Mesenchymal stem cell (in vitro differentiated cells and primary cell): Measurements from ENCODE around the gene FRMD4B.
A peak's percentile ranks its signal among the peaks of the same experiment; 100 is the strongest.

Experiments
- DNase-seq: peaks from one replicate; pipeline ENCODE4 v3.0.0-alpha.2; 2013
- H2AFZ ChIP-seq: one replicate; pipeline ENCODE4 v1.6.1; 2013; ENCODE audit warnings: low read depth, mild to moderate bottlenecking, control low read depth, inconsistent platforms, low read length, moderate library complexity
- H2AK5ac ChIP-seq: 2 replicates; pipeline ENCODE4 v1.6.1; 2013; ENCODE audit warnings: low read length, moderate library complexity, mild to moderate bottlenecking, inconsistent platforms; ENCODE audit not compliant: severe bottlenecking
- H2BK120ac ChIP-seq: one replicate; pipeline ENCODE4 v1.6.1; 2013; ENCODE audit warnings: low read depth, mild to moderate bottlenecking, inconsistent platforms, low read length, moderate library complexity
- H2BK12ac ChIP-seq, 2 experiments: one replicate each; pipeline ENCODE4 v1.6.1; 2013; ENCODE audit warnings: inconsistent platforms in 2 of 2, low read length in 2 of 2, mild to moderate bottlenecking in 2 of 2, moderate library complexity in 2 of 2, control low read depth in 1 of 2
- H2BK15ac ChIP-seq: one replicate; pipeline ENCODE4 v1.6.1; 2013; ENCODE audit warnings: mild to moderate bottlenecking, low read depth, inconsistent platforms; ENCODE audit not compliant: poor library complexity, severe bottlenecking
- H2BK5ac ChIP-seq: 2 replicates; pipeline ENCODE4 v1.6.1; 2013; ENCODE audit warnings: low read depth, mild to moderate bottlenecking, low read length, control low read depth, inconsistent platforms; ENCODE audit not compliant: poor library complexity, severe bottlenecking
- H3K14ac ChIP-seq, 2 experiments: one replicate each; pipeline ENCODE4 v1.6.1; 2013; ENCODE audit warnings: inconsistent platforms in 2 of 2, low read length in 2 of 2, control low read depth in 1 of 2, mild to moderate bottlenecking in 1 of 2, moderate library complexity in 1 of 2
- H3K18ac ChIP-seq, 2 experiments: one replicate each; pipeline ENCODE4 v1.6.1; 2013; ENCODE audit warnings: inconsistent platforms in 2 of 2, low read length in 2 of 2, control low read depth in 1 of 2, low read depth in 1 of 2, mild to moderate bottlenecking in 1 of 2
- H3K23ac ChIP-seq, 2 experiments: one replicate each; pipeline ENCODE4 v1.6.1; 2013; ENCODE audit warnings: inconsistent platforms in 2 of 2, low read length in 2 of 2, mild to moderate bottlenecking in 2 of 2, moderate library complexity in 2 of 2, control low read depth in 1 of 2
- H3K27ac ChIP-seq: 2 replicates; pipeline ENCODE4 v1.5.1; 2013; ENCODE audit warnings: mild to moderate bottlenecking, moderate library complexity, low read length, control low read depth, inconsistent platforms; ENCODE audit not compliant: poor library complexity, severe bottlenecking
- H3K27me3 ChIP-seq, 2 experiments: 2 replicates each; pipeline versions ENCODE4 v1.6.1 to v1.7.0; 2013; ENCODE audit warnings: low read length in 2 of 2, mild to moderate bottlenecking in 2 of 2, moderate library complexity in 2 of 2, control low read depth in 1 of 2, inconsistent platforms in 1 of 2; ENCODE audit not compliant: control insufficient read depth in 1 of 2, insufficient read depth in 1 of 2
- H3K36me3 ChIP-seq, 2 experiments: 2 replicates each; pipeline versions ENCODE4 v1.6.1 to v1.7.0; 2013; ENCODE audit warnings: low read length in 2 of 2, control low read depth in 1 of 2, inconsistent platforms in 1 of 2, low read depth in 1 of 2, mild to moderate bottlenecking in 1 of 2; ENCODE audit not compliant: insufficient read depth in 2 of 2, control insufficient read depth in 1 of 2
- H3K4ac ChIP-seq, 2 experiments: one replicate each; pipeline ENCODE4 v1.6.1; 2013; ENCODE audit warnings: inconsistent platforms in 2 of 2, low read length in 2 of 2, mild to moderate bottlenecking in 2 of 2, moderate library complexity in 2 of 2, control low read depth in 1 of 2, low read depth in 1 of 2
- H3K4me1 ChIP-seq: 2 replicates; pipeline ENCODE4 v1.6.1; 2013; ENCODE audit warnings: low read depth, low read length, control low read depth; ENCODE audit not compliant: control insufficient read depth, insufficient read depth
- H3K4me2 ChIP-seq: 2 replicates; pipeline ENCODE4 v1.6.1; 2013; ENCODE audit warnings: low read length, mild to moderate bottlenecking, inconsistent platforms; ENCODE audit not compliant: poor library complexity, severe bottlenecking
- H3K4me3 ChIP-seq, 2 experiments: 2 replicates each; pipeline versions ENCODE4 v1.5.1 to v1.7.0; 2013; ENCODE audit warnings: low read length in 2 of 2, mild to moderate bottlenecking in 2 of 2, control low read depth in 1 of 2, low read depth in 1 of 2; ENCODE audit not compliant: insufficient read depth in 1 of 2
- H3K79me1 ChIP-seq: replicated peaks from 2 replicates; pipeline ENCODE4 v1.6.1; 2013; ENCODE audit warnings: mild to moderate bottlenecking, control low read depth, low read length, inconsistent platforms; ENCODE audit not compliant: poor library complexity, severe bottlenecking
- H3K9ac ChIP-seq: 2 replicates; pipeline ENCODE4 v1.7.0; 2013; ENCODE audit warnings: mild to moderate bottlenecking, low read length, moderate library complexity
- H3K9me3 ChIP-seq: 2 replicates; pipeline ENCODE4 v1.7.0; 2013; ENCODE audit warnings: mild to moderate bottlenecking, low read length; ENCODE audit not compliant: control insufficient read depth
- H4K8ac ChIP-seq: one replicate; pipeline ENCODE4 v1.6.1; 2013; ENCODE audit warnings: inconsistent platforms, mild to moderate bottlenecking, low read length, moderate library complexity
- H4K91ac ChIP-seq: one replicate; pipeline ENCODE4 v1.6.1; 2013; ENCODE audit warnings: mild to moderate bottlenecking, low read length, inconsistent platforms
- WGBS: methylation state at CpG from one replicate; pipeline ENCODE4 v1.1.7; 2013; ENCODE audit warnings: mixed read lengths; 5-methylcytosine and 5-hydroxymethylcytosine counted together

FRMD4B gene

GRCh38 chr3:69292185-69292584 lies 93.7 kb downstream of the FRMD4B start:
- Histone ChIP-seq H4K91ac (no peak overlapping the region), H2BK5ac (no peak overlapping the region), H3K4me3 (no peak overlapping the region), H3K9ac (no peak overlapping the region), H3K79me1 (no peaks in the 10 kb centered on the region), H2BK12ac (no peak overlapping the region), H3K18ac (no peak overlapping the region), H2BK120ac (no peak overlapping the region), H3K27ac (no peak overlapping the region), H3K36me3 (no peaks in the 10 kb centered on the region), H3K4ac (no peak overlapping the region), H2AFZ (no peak overlapping the region), H2AK5ac (no peak overlapping the region), H3K27me3 (no peaks in the 10 kb centered on the region), H4K8ac (no peak overlapping the region), H3K14ac (no peak overlapping the region), H3K23ac (no peak overlapping the region), H3K9me3 (no peaks in the 10 kb centered on the region), H3K4me1 (peaks cover 8% of the 10 kb centered on the region), H2BK15ac (no peak overlapping the region), H3K4me2 (no peak overlapping the region)
- no peak for DNase-seq
- WGBS = 78% methylated on average over 4 of the region's 4 CpGs

GRCh38 chr3:69290430-69290829 lies 95.5 kb downstream of the FRMD4B start:
- no peak overlapping the region for H4K8ac ChIP-seq
- H3K9me3 ChIP-seq = no peaks in the 10 kb centered on the region
- H2AFZ ChIP-seq = no peak overlapping the region
- no peak overlapping the region for H3K4ac ChIP-seq
- no peaks in the 10 kb centered on the region for H3K79me1 ChIP-seq
- no peak overlapping the region for H2BK5ac ChIP-seq
- no peak overlapping the region for H2BK15ac ChIP-seq
- no peak overlapping the region for H2AK5ac ChIP-seq
- H3K4me2 ChIP-seq = no peak overlapping the region
- H3K9ac ChIP-seq = no peak overlapping the region
- no peak overlapping the region for H3K18ac ChIP-seq
- H3K36me3 ChIP-seq = no peaks in the 10 kb centered on the region
- peaks cover 8% of the 10 kb centered on the region for H3K4me1 ChIP-seq
- peak overlapping the region in 1 of 2 experiments; percentile 2 for H3K23ac ChIP-seq
- no peak overlapping the region for H2BK120ac ChIP-seq
- H3K27me3 ChIP-seq = no peaks in the 10 kb centered on the region
- WGBS = 71% methylated on average over 3 of the region's 3 CpGs
- H2BK12ac ChIP-seq = peak overlapping the region in 1 of 2 experiments; percentile 32
- H3K14ac ChIP-seq = no peak overlapping the region
- DNase-seq = no peak
- H3K4me3 ChIP-seq = no peak overlapping the region
- H3K27ac ChIP-seq = no peak overlapping the region
- no peak overlapping the region for H4K91ac ChIP-seq

DNA sequence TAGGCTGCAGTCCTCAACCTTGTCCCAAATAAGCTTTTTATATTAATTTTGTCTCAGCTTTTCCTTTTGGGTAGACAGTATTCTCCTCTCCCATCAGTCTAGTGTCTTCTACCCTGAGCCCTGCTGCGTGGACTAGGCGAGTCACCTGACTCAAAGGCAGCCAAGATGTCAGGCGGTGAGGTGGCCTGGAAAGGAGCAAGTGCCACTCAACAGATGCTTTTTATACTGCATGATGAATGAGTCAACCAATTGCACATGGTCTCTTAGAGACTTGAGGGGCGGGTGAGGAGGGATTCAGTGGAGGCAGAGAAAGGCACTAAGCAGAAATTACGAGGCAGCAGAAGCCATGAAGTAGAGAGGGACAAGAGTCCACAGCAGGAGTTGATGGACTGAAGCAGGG lies 95.9 kb downstream of the FRMD4B start:
- 86% methylated on average over 5 of the region's 5 CpGs for WGBS
- Histone ChIP-seq H3K4me1 (peaks cover 8% of the 10 kb centered on the region), H3K4ac (no peak overlapping the region), H2BK15ac (no peak overlapping the region), H3K79me1 (no peaks in the 10 kb centered on the region), H3K9me3 (no peaks in the 10 kb centered on the region), H2BK5ac (no peak overlapping the region), H3K36me3 (no peaks in the 10 kb centered on the region), H3K4me2 (no peak overlapping the region), H2AK5ac (no peak overlapping the region), H3K4me3 (no peak overlapping the region), H3K9ac (no peak overlapping the region), H2BK12ac (peak overlapping the region in 1 of 2 experiments; percentile 75), H3K14ac (peak overlapping the region in 1 of 2 experiments; percentile 1), H2BK120ac (no peak overlapping the region), H3K23ac (peak overlapping the region in 1 of 2 experiments; percentile 2), H3K18ac (no peak overlapping the region), H3K27me3 (no peaks in the 10 kb centered on the region), H3K27ac (no peak overlapping the region), H2AFZ (no peak overlapping the region), H4K8ac (no peak overlapping the region), H4K91ac (no peak overlapping the region)
- no peak for DNase-seq

- H3K9ac ChIP-seq = no peak overlapping the region
- H2BK15ac ChIP-seq = no peak overlapping the region
- no peak overlapping the region for H2AK5ac ChIP-seq
- H4K91ac ChIP-seq = no peak overlapping the region
- no peak overlapping the region for H3K4me3 ChIP-seq
- H3K18ac ChIP-seq = peak overlapping the region; percentile 60 to 68
- no peak overlapping the region for H3K4me2 ChIP-seq
- H3K4me1 ChIP-seq = peaks cover 7% of the 10 kb centered on the region
- no peaks in the 10 kb centered on the region for H3K36me3 ChIP-seq
- no peaks in the 10 kb centered on the region for H3K79me1 ChIP-seq
- no peak overlapping the region for H3K14ac ChIP-seq
- H3K27me3 ChIP-seq = no peaks in the 10 kb centered on the region
- H3K27ac ChIP-seq = peak overlapping the region; percentile 24
- H3K23ac ChIP-seq = no peak overlapping the region
- H3K4ac ChIP-seq = peak overlapping the region; percentile 1 to 9
- H4K8ac ChIP-seq = no peak overlapping the region
- H2AFZ ChIP-seq = no peak overlapping the region
- no peaks in the 10 kb centered on the region for H3K9me3 ChIP-seq
- H2BK12ac ChIP-seq = peak overlapping the region in 1 of 2 experiments; percentile 34
- no peak for DNase-seq
- 37% methylated on average over 11 of the region's 12 CpGs for WGBS
- H2BK5ac ChIP-seq = no peak overlapping the region
- H2BK120ac ChIP-seq = no peak overlapping the region
Measured at GRCh38 chr3:69288161-69288895, 97.6 kb downstream of the FRMD4B start.
